Activated T-helper 1 cell treated with Interleukin-2 at 50 U/mL for 16 hours (primary cell): ENCODE measurements around the gene SOBP.

Experiments
- DNase-seq: peaks from one replicate; pipeline ENCODE4 v3.0.0-alpha.2; 2020; ENCODE audit warnings: low read depth

SOBP gene

DNA sequence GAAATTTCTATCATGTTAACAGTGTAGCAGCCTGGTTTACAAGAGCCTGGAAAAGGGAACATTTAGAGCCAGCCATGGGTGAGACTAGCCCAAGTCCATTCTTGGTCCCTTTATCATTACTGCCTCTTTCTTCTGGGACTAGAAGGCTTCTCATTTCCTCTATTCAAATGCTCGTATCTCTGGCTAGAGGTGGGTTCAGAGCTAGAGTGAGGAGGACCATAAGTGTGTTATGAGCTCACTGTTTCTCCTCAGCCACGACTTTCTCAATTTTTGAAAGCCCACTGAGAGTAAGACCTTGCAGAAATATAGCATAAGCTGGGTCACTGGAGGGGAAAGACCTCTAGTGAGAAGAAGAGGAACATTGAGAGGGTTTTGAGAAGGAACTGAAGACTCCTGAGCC, 100.0 kb downstream of the SOBP start:
- no peak for DNase-seq

DNA sequence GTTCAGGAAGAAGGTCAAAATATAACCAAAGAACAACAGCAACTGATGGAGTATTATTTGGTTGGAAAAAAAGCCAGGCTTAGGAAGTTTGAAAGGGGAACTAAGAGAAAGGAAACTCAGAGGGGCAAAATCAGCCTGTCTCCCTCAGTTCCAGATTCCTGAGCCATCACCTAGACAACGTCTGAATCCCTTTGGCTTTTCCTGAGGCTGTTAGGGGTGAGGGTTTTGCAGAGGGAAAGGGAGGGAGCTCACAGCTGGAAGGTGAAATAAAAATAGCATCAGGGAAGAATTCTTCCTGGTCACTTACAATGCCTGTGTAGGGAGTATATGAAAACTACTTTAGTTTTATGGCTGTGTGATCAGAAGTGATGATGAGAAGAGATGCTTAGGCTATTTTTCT, 100.5 kb downstream of the SOBP start:
- DNase-seq = no peak

DNA sequence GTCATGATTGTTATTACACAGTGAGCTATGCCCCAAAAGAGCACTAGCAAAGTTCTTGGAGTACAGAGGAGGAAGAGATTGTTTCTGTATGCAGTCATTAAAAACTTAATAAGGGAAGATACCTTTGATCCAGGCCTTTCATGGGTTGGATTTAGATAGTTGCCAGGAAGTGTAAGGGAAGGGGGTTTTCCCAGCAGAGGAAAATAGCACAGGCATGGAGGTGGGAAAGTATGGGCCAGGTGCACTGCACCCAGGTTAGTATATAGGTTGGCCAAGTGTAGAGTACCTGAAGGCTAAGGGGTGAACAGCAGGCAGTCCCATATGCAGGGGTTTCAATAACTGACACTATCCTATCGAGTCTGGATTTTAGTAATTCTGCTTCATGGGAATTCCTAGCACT, 101.4 kb downstream of the SOBP start:
- no peak for DNase-seq

DNA sequence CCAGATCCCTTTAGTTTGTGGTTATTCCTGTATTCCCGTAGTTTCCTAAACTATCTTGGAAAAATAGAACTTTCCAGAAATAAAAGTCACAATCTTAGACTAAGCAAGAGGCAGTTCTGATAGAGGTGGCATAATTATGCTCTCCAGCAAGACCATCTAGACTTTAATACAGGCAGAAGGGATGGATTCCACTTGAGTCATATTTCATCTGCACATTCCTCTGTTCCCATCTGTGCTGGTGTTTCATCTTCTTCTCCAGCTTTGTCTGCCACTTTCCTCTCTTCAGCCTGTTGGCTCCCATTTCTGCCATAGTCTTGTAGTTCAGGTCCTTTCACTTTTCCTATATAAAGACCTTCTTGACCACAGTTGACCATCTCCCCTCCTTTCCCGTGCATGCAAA, 102.9 kb downstream of the SOBP start:
- no peak for DNase-seq

- no peak for DNase-seq
Measured at GRCh38 chr6:107594736-107595135, 104.8 kb downstream of the SOBP start.

- DNase-seq = no peak
Measured at GRCh38 chr6:107598091-107598490, 108.2 kb downstream of the SOBP start.

DNA sequence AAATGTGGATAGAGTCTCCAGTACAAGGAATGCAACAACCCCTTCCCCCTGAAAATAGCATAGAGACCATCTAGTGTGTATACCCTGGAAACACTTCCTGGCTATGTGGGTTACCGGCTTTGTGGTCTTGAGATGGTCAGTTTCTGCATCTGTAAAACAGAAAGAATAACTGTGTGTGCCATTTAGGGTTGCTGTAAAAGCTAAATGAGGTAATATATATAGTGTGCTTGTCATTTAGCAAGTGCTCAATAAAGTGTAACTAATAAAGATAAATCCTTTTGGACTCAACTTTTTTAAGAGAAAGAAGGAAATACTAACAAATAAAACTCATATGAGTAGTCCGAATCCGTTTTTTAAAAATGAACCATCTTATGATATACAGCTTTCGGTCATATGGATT, 109.1 kb downstream of the SOBP start:
- no peak for DNase-seq

- no peak for DNase-seq
Measured at GRCh38 chr6:107600121-107600520, 110.2 kb downstream of the SOBP start.

GRCh38 chr6:107600936-107601335, 111.0 kb downstream of the SOBP start:
- DNase-seq = no peak

DNA sequence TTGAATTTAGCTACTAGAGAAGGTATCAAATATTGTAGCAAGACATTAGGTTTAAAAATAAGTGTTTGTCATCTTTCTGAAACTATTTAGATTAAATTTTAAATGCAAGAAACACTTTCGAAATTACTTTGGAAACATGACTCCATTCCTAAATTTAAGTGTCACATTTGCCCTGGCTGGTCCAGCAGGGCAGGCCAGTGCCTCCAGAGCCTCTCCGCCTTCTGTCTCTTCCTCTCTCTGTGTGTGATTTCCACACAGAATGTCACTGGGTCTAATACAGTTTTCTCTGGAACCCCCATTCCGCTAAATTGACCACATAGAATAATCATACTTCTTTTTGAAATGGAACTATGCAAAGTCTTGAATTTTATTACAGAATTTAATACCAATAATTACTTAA, 111.5 kb downstream of the SOBP start:
- DNase-seq = no peak

DNA sequence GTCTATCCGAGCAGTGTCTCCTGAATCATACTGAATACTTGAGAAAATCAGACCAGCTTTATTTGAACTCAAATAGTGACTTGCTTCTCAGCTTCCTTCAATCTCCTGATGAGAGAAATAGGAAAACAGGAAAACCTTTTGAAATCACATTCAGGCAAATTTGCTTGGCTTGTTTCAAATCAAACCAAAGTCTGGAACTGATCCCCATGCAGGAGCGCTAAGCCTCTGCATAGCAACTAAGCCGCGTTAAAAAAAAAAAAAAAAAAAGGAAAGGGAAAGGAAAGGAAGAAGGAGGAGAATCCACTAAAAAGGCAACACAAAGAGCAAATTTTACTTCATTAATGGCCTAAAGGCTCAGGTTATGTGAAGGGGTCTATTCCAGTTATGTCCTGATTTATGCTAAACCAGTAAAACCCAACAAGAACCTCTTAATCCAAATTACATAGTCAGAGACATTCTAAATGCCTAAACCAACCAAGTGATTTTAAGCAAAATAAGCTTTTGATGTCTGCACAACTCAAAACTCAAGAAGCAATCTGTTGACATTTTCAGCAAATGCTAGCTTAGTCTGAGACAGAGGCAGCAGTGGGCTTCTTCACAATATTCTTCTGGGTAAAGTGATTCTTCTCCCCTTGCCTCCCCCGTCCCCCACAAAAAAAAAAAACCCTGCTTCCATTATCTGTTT, 112.5 kb downstream of the SOBP start:
- no peak for DNase-seq

DNA sequence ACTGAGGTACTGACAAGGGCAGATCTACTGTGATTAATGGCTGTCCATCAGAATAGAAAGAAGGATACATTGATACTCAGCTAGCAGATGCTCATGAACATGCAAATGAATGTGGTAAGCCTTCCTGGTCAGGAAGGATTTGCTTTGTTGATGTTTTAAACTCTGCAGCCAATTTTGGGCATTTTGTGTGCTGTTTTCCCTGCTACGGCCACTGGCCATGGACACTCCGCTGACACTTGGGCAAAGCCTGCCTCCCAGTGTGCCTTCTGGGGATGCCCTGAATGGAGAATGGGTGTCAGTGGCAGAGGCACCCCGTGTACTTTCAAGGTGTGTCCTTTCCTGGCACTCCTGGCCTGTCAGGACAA, 113.1 kb downstream of the SOBP start:
- DNase-seq = no peak

DNA sequence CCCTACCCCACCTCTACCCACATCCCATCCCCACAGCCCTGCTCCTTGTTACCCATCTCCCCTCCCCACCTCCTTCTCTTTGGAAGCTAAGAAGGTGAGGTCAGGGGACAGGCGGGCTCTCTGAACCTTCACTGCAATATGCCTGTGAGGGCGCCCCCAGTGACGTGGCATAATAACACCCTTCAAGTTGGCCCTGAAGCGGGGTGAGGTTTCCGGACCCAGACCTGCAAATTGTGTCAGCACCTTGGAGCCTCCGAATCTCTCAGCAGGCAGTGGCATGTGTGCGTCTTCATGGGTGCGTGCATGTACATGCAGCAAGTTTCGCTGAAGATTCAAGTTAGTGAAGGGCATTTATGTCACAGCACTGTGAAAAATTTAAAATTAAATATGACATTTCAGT, 114.6 kb downstream of the SOBP start:
- DNase-seq = no peak

- no peak for DNase-seq
Measured at GRCh38 chr6:107606407-107606806, 116.5 kb downstream of the SOBP start.

DNA sequence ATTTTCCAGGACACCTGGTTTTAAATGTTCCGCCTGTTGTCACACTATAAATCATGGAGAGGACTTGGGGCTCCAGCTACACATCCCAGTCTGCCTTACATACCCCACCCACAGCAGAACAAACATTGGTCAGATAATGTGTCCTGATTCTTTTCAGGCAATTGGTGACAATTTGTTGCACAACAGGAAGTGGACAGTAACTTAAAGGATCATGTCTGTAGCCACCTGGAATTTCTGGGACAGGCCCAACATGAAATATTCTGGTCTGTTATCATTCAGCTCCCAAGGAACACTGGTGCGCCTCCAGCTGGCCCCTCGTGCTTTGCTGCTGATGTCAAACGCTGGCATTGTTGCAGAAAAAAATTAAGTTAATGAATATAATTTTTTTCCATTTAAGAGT, 117.2 kb downstream of the SOBP start:
- no peak for DNase-seq

- DNase-seq = no peak
Measured at GRCh38 chr6:107611094-107611810, 121.3 kb downstream of the SOBP start.

DNA sequence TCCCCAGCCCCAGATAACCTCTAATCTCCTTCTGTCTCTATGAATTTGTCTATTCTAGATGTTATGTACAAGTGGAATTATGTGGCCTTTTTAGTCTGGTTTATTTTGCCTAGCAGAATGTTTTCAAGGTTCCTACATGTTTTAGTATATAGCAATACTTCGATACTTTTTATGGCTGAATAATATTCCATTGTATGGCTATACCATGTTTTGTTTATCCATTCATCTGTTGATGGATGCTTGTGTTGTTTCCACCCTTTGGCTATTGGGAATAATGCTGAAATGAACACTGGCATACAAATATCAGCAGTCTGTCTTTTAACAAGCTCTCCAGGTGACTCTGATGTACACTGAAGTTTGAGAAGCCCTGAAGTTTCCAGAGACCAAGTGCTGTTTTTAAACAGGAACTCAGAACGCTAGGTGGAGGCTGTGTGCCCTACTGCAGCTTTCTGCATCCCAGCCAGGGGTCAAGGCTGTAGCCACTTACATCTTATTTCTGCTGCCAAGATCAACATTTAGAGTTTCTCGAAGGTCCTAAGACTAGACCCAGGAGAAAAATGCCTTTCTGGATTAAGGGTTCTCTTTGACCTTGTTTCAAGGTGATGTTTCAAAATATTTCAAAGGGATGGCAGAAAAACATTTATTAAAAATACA, 123.0 kb downstream of the SOBP start:
- no peak for DNase-seq

GRCh38 chr6:107613651-107614379, 123.9 kb downstream of the SOBP start:
- DNase-seq = no peak

DNA sequence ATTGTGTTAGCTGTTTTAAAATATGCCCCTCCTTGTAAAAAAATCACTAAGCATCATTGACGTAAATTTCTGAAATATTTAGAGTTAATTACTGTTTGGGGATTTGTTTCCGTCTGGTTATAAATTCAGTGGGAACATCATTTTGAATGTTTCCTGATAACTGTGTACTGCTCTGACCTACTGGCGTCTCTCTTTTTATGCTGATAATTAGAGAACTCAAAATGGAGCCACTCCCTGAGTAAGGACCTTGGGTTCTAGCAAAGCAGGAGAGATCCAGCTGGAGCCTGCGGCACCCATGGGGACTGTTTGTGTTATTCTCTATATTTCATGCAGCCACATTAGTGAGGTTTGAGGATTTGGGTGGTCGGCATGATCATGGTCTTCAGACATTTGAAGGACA, 124.9 kb downstream of the SOBP start:
- DNase-seq = no peak

DNA sequence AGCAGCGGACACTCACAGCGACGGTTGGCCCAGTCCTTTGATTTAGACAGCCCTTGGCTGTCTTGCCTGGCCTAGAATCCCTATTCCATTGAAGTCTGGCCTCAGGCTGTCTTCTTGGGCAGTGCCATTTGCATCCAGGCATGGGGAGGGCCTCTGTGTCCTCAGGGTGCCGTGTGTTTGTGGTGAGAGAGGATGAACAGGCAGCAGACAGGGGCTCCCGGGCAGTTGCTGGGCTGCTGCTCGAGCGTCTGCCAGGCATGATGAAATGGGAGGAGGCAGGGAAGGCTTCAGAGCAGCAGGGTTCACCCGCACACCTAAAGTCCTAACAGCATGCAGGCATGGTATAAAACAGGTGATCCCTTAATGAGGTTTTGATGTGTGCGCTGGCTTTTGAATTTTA, 126.9 kb downstream of the SOBP start:
- DNase-seq = no peak

- DNase-seq = no peak
Measured at GRCh38 chr6:107617341-107617932, 127.5 kb downstream of the SOBP start.

DNA sequence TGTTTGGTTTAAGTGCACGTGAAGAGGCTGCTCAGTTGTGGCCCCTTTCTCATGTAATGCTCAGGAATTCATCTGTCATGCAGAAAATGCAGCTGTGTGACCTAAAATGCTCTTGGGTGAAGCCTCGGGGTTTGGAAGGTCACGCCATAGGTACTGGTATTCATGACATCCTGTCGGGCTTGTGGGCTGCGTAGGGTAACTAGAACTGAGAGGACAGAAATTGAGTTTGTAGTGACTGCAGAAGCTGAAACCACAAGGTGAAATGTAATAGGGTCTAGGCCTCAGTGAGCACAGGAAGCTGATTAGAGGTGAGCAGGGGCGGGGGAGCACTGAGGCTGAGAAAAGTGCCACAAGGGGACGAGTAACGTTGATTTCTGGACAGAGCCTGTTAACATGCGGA, 128.8 kb downstream of the SOBP start:
- peak; percentile 5 for DNase-seq
